ES-I3 (cell line): Measurements from ENCODE around the gene ERICH6.

Experiments used
- H3K36me3 ChIP-seq: 2 replicates; pipeline ENCODE4 v1.6.1; 2013; ENCODE audit warnings: mild to moderate bottlenecking, low read length, control low read depth, moderate library complexity; ENCODE audit not compliant: insufficient read depth
- H3K4me1 ChIP-seq: 2 replicates; pipeline ENCODE4 v1.6.1; 2013; ENCODE audit warnings: mild to moderate bottlenecking, control low read depth, low read length; ENCODE audit not compliant: insufficient read depth
- H3K9ac ChIP-seq: 2 replicates; pipeline ENCODE4 v1.6.1; 2013; ENCODE audit warnings: low read depth, mild to moderate bottlenecking, low read length, moderate library complexity
- H3K9me3 ChIP-seq: 2 replicates; pipeline ENCODE4 v1.6.1; 2013; ENCODE audit warnings: mild to moderate bottlenecking, low read length, moderate library complexity; ENCODE audit not compliant: control insufficient read depth, insufficient read depth

The ERICH6 gene

DNA sequence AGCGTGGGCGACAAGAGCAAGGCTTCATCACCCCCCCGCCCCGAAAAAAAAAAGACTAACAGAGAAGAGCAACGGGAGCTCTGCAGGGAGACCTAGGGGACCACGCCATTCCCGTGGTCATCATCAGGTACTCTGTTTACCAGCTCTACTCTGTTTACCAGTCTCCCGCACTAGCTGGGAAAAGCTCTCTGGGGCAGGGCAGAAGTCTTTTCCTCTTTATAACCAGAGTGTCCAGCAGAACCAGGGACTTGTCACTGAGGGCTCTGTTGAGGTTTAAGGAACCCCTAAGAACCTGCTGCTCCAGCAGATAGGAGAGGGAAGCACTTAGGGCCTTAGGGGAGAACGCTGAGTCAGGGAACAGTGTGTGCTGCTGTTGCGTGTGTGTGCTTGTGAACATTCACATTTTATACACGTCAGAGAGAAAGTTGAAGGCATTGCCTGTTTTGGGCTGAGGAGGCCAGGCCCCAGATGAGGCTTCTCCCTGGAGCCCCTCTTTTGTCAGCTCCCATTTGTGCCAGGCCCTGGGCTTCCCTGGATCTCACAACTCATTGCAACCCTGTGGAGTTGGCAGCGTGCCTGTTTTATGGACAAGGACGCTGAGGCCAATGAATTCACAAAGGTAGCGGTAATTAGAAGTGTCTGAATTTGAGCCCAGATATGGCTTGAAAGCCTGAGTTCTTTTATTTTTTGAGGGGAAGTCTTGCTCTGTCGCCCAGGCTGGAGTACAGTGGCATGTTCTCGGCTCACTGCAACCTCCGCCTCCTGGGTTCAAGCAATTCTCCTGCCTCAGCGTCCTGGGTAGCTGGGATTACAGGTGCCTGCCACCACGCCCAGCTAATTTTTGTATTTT is 24.2 kb upstream of the ERICH6 start:
- no peak overlapping the region for H3K9ac ChIP-seq
- no peaks in the 10 kb centered on the region for H3K36me3 ChIP-seq
- no peaks in the 10 kb centered on the region for H3K4me1 ChIP-seq
- H3K9me3 ChIP-seq = no peaks in the 10 kb centered on the region

DNA sequence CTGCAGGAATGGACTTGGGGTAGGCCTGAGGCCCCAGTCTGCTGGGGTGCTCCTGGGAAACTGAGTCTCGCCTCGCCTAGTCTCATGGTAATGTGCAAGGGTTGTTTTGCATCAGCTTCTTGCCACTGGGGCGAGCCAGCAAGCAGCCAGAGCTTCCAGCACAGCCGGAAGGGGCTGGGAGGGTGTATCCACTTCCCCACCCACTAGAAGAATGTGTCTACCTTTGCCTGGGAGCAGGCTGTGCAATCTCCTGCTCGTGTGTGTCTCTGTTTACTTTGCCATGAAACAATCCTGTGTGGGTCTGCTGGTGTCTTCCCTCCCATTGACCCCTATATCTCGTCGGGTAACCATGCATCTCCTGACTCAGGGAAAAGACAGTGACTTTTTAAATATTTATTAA is 21.8 kb upstream of the ERICH6 start:
- no peaks in the 10 kb centered on the region for H3K36me3 ChIP-seq
- H3K4me1 ChIP-seq = no peaks in the 10 kb centered on the region
- no peak overlapping the region for H3K9ac ChIP-seq
- no peaks in the 10 kb centered on the region for H3K9me3 ChIP-seq

DNA sequence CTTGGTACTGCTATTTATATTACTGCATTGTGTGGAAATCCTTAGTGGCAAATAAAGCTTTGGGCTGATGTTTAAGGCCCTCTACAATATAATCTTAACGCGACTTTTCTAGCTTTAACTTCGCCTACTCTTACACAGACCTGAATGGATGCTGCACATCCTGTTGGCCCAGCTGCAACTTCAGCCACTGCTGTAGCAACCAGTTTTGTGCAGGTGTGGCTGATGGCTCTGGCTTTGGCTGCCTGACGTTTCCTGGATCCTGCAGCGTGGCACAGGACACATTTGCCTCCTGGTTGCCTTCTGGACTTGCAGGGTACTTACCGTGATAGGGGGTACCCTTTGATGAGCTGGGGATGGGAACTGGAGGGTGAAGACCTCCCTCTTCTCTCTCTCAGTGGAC is 20.2 kb upstream of the ERICH6 start:
- Histone ChIP-seq H3K9me3 (no peaks in the 10 kb centered on the region), H3K4me1 (no peaks in the 10 kb centered on the region), H3K36me3 (no peaks in the 10 kb centered on the region), H3K9ac (no peak overlapping the region)

DNA sequence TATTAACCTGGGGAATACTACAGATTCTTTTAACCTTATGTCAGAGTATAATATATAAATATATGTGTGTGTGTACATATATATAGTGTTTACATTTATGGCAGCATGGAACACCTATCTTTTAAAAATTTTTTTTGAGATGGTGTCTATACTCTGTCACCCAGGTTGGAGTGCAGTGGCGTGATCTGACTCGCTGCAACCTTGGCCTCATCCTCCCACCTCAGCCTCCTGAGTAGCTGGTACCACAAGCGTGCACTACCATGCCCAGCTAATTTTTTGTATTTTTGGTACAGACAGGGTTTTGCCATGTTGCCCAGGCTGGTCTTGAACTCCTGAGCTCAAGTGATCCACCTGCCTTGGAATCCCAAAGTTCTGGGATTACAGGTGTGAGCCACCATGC is 18.5 kb upstream of the ERICH6 start:
- no peaks in the 10 kb centered on the region for H3K9me3 ChIP-seq
- no peak overlapping the region for H3K9ac ChIP-seq
- H3K36me3 ChIP-seq = no peaks in the 10 kb centered on the region
- H3K4me1 ChIP-seq = no peaks in the 10 kb centered on the region

DNA sequence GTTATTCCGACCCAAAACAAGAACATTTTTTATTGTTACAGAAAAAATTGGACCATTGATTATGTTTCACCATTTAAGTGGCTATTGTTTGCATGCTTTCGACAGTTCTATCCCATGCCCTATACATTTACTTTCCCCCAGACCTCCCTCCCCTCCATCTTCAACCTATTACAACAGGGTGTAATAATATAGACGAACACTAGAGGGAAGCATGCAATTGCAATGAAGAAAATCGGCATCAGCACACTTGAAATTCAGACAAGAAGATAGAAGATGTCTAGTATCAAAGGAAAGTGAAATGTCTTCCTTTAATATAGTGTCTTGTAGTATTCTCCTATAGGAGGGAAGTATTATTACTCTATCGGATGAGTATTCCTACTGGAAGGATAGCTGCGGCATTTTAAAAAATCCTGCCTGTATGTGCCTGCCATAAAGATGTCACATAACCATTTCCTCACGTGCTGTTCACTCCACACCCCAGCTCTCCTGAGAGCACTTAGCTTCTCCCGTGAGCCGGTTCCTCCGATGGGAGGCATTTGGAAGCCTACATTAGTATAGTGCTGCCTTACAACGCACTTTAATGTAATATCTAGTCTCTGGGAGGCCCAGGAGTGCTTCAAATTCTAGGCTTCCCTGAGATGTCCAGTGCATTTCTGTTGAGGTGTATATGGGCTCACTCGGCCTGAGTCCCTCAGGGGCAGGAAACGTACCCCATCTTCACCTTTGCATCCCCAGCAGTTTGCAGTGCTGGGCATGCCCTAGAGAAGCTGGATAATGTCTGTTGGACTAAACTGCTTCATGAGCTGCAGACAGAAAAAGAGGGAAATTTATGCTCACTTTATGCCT is 17.8 kb upstream of the ERICH6 start:
- no peak overlapping the region for H3K9ac ChIP-seq

DNA sequence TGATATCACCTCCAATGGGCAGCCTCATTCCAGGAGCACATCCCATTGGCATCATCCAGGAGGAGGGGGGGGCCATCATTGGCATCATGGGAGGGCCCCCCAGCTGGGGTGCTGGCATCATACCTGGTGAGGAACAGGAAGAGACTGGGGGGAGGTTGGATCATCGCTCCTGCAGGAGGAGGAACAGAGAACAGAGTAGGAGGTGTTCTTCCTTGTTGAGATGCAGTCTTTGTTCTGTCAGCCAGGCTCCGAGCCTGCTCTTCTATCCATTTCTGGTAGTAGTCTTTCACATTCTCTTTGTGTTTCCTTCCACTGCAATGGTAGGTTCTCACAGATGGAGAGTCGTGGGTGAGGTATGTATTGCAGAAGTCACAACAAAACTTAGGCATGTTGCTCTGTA is 16.7 kb upstream of the ERICH6 start:
- Histone ChIP-seq H3K4me1 (no peaks in the 10 kb centered on the region), H3K9ac (no peak overlapping the region), H3K36me3 (no peaks in the 10 kb centered on the region), H3K9me3 (no peaks in the 10 kb centered on the region)

More for the DNA sequence above, 17.8 kb upstream of the ERICH6 start:
- H3K9me3 ChIP-seq = no peaks in the 10 kb centered on the region
- H3K4me1 ChIP-seq = no peaks in the 10 kb centered on the region
- H3K36me3 ChIP-seq = no peaks in the 10 kb centered on the region

DNA sequence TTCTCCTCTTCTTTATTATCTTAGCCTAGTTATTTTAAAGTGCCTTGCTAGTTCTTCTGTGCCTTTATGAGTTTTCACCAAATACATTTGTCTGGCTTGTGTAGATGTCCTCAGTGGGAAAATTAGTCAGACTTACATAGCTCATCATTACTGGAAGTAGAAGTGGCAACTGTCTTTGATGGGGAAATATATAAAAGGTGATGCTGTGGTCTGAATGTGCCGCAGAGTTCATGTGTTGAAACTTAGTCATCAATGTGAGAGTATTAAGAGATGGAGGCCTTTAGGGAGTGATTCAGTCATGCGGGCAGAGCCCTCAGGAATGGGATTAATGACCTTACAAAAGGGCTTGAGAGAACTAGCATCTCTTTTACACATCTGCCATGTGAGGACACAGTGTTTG is 6.4 kb upstream of the ERICH6 start:
- Histone ChIP-seq H3K9ac (no peak overlapping the region), H3K4me1 (no peaks in the 10 kb centered on the region), H3K36me3 (no peaks in the 10 kb centered on the region), H3K9me3 (no peaks in the 10 kb centered on the region; the same call in 1 of the 2 replicates)

DNA sequence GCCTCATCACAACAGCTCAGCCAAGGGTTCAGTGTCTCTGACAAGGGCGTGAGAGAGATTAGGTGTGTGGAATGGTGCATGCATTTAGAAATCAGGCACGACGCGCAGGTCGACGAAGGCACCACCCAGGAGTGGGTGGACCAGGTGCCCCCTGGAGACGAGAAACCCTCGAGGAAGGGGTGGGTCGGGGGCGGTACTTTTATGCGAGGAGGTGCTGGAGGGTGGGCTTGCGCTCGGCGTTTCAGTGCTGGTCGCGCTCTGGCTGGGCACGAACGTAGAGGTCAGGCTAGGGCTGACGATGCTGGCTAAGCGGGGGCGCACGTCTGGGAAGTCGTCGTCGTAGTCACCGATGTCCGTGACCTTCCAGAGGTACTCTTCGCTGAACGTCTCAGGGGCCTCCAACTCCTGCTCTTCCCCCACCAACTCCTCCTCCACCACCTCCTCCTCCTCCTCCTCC is 393 bp downstream of the ERICH6 start:
- Histone ChIP-seq H3K9me3 (no peaks in the 10 kb centered on the region; the same call in 1 of the 2 replicates), H3K9ac (peak overlapping the region; percentile 99; the same call in 1 of the 2 replicates), H3K36me3 (no peaks in the 10 kb centered on the region), H3K4me1 (no peaks in the 10 kb centered on the region)

DNA sequence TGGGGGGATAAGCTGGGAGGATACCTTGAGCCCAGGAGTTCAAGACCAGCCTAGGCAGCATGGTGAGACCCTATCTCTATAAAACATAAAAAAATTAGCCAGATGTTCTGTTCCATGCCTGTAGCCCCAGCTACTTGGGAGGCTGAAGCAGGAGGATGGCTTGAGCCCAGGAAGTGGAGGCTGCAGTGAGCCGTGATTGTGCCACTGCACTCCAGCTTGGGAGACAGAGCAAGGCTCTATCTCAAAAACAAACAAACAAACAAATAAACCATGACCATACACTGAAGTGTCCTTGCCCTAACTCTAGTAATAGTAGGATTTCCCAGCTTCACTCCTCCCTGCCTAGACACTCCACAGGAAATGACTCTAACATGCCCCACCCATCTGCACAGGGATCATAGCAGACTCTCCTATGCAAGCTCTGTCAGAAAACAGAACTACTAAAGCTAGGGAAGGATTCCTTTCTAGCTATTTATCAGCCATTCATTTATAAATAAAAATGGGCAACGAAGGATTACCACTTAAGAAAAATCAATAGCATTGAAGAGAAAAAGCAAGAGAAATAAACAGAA is 4.6 kb downstream of the ERICH6 start:
- Histone ChIP-seq H3K9ac (no peak overlapping the region), H3K36me3 (no peaks in the 10 kb centered on the region), H3K9me3 (0 out of 2 replicates have a peak, but pooled peaks cover 3% of the 10 kb centered on the region), H3K4me1 (no peaks in the 10 kb centered on the region)

DNA sequence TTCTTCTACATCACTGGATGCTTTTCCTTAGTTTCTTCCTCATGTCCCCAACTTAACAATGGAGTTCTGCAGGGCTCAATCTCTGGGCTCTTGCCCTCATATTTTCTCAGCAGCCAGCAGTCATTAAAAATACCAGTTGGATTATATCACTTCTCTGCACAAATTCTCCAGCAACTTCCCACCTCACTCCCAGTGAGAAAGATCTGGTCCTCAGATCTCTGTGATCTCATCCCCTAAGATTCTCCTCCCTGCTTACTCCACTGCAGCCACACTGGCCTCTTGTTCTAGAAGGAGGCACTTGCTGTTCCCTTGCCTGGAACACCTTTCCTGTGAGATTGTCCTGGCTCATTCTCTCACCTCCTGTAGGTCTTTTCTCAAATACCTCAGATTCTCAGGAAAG is 6.1 kb downstream of the ERICH6 start:
- no peaks in the 10 kb centered on the region for H3K36me3 ChIP-seq
- H3K9ac ChIP-seq = no peak overlapping the region
- peaks cover 3% of the 10 kb centered on the region for H3K9me3 ChIP-seq
- H3K4me1 ChIP-seq = no peaks in the 10 kb centered on the region

DNA sequence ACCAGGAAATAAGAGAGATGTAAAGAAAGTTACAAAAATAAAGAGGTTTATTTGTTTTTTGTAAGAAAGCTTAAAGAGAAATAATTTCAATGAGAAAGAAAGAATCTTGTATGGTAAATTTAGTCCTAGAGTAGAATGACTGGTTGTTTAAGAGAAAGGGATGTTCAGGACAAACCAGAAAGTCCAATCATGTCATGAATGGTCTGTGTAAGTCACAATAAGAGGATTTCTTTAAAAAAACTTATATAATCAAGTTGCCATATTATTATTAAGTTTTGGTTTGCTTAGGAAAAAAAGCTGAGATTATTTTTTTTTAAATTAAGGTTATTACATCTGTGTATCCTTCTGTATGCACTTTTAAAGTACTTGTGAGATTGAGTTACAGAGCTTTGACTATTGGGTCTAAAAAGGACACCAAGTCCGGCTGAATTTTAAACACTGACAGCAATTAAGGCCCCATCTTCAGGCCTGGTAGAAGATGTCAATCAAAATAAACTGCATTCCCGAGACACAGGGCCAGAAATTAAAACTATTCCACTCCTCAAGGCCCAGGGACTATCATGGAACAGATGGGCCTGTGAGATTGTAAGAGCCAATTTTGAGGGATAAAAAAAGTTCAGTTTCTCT is 12.2 kb downstream of the ERICH6 start:
- H3K9ac ChIP-seq = no peak overlapping the region
- H3K36me3 ChIP-seq = no peaks in the 10 kb centered on the region
- H3K4me1 ChIP-seq = no peaks in the 10 kb centered on the region
- H3K9me3 ChIP-seq = peaks cover 15% of the 10 kb centered on the region

DNA sequence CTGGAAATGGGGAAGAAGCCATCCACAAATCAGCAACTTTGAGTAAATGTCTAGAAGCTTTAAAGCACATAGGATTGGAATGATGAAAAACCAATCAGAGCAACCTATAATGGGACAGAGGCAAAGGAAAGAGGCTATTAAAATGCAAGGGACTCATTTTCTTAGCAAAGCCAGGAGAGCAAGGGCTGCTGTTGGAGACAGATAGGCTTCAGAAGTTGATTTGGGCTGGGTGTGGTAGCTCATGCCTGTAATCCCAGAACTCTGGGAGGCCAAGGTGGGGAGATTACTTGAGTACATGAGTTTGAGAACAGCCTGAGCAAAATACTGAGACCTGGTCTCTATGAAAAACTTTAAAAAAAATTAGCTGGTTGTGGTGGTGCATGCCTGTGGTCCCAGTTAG is 16.1 kb downstream of the ERICH6 start:
- Histone ChIP-seq H3K4me1 (no peaks in the 10 kb centered on the region), H3K9me3 (peaks cover 11% of the 10 kb centered on the region), H3K9ac (no peak overlapping the region), H3K36me3 (no peaks in the 10 kb centered on the region)

DNA sequence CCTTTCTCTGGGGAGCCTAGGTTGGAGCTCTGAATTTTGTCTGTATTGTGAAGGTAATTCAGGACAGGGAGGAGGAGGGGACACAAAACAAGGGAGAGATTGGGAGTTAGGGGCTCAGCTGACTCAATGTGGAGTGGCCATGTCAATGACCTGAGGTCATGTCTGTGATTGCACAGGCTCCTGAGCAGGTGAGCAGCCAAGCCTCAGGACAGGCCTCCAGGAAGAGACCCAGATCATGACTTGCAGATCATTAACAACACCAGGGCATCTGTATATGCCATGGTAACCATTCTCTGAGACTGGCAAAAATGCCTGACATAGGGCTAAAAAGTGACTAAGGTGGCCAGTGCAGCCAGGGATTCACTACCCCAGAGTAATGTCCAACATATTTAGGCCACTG is 20.9 kb downstream of the ERICH6 start:
- no peak overlapping the region for H3K9ac ChIP-seq

DNA sequence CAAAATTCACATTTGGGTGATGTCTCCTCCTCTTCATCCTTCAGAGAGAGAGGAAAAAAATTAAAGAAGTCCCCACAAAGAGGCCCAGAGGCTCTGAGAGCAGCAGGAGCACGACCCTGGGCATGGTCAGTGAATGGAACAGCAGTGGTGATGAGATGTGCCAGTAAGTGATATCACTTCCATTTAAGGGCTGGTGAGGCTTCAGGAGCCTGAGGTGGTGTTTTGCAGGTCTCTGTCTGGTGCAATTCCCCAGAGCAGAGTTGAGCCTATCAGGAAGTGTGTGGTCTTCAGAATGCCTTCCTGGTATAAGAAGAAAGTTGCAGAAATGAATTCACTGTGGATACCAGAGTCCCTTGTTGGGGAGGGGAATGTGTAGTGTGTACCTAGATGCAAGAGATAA is 21.4 kb downstream of the ERICH6 start:
- H3K9ac ChIP-seq = no peak overlapping the region
- no peaks in the 10 kb centered on the region for H3K4me1 ChIP-seq
- H3K36me3 ChIP-seq = no peaks in the 10 kb centered on the region
- no peaks in the 10 kb centered on the region; the same call in 1 of the 2 replicates for H3K9me3 ChIP-seq

More for the DNA sequence above, 20.9 kb downstream of the ERICH6 start:
- Histone ChIP-seq H3K36me3 (no peaks in the 10 kb centered on the region), H3K9me3 (no peaks in the 10 kb centered on the region; the same call in 1 of the 2 replicates), H3K4me1 (no peaks in the 10 kb centered on the region)
